Measurements from ENCODE around the gene SYT12.

GRCh38 chr11:67090717-67091116 is 67.8 kb downstream of the SYT12 start:
- no peak for TF ChIP-seq EZH2 (IDR thresholded peaks at IDR 0.05; ENCODE audit: insufficient read depth, poor library complexity, severe bottlenecking)
- no peak for TF ChIP-seq EZH2phosphoT487 (IDR thresholded peaks at IDR 0.05; ENCODE audit: insufficient read depth, low read depth)

Data from GM23248 (cell line).